ENCODE measurements around the gene PIGR. TPM values are rescaled to one million over a fixed set of nuclear protein-coding genes. Genes with fewer than 3 reads are reported as not detected.

PIGR gene
- total and polyA plus RNA-seq, 8 donors = 7.1 to 83.4 (median 33.5) TPM

- FAIRE-seq = no peak
- H3K27ac ChIP-seq = no peak overlapping the region
- no peak for TF ChIP-seq CTCF (IDR thresholded peaks at IDR 0.05)
- no peak overlapping the region for H3K4me3 ChIP-seq
- no peaks in the 10 kb centered on the region for H3K9me3 ChIP-seq
- H3K27me3 ChIP-seq = no peaks in the 10 kb centered on the region
- no peaks in the 10 kb centered on the region for H3K36me3 ChIP-seq
- WGBS, 2 donors = 62 to 75% methylated on average over 3 of the region's 3 CpGs
- no peaks in the 10 kb centered on the region for H3K4me1 ChIP-seq
- no peak for DNase-seq
- intact Hi-C loops (cut with DNase I) = no loop called here
- ATAC-seq = no peak
These were observed 66.0 kb downstream of the PIGR start for GRCh38 chr1:206880314-206880713.

Other genes with a start within 250 kb of the PIGR start
- gene IL19, start 175.7 kb downstream of the PIGR start, total RNA-seq = not detected
- gene IL19, start 175.7 kb downstream of the PIGR start, polyA plus RNA-seq = not detected
- under 1 TPM in 5 of 6 donors, not detected in 1; 0.12 to 0.81 (median 0.24) TPM for gene IL10, start 174.0 kb downstream of the PIGR start, total RNA-seq
- under 1 TPM; 0.05 to 0.53 TPM for gene IL10, start 174.0 kb downstream of the PIGR start, polyA plus RNA-seq
- not detected for gene IL20, start 80.8 kb downstream of the PIGR start, total RNA-seq
- not detected for gene IL20, start 80.8 kb downstream of the PIGR start, polyA plus RNA-seq
- gene IL24, start 49.0 kb downstream of the PIGR start, total RNA-seq = not detected
- not detected for gene IL24, start 49.0 kb downstream of the PIGR start, polyA plus RNA-seq
- 1 to 10 TPM in 3 of 6 donors, under 1 TPM in 3; 0.58 to 2.0 (median 0.97) TPM for gene FCMR, start 24.5 kb downstream of the PIGR start, total RNA-seq
- gene FCMR, start 24.5 kb downstream of the PIGR start, polyA plus RNA-seq = 1 to 10 TPM in 1 of 2 donors, under 1 TPM in 1; 0.65 to 1.2 TPM
- not detected for gene FCAMR, start 24.0 kb upstream of the PIGR start, total RNA-seq
- not detected for gene FCAMR, start 24.0 kb upstream of the PIGR start, polyA plus RNA-seq
- 10 to 100 TPM in 4 of 6 donors, 1 to 10 TPM in 2; 7.8 to 26.9 (median 10.1) TPM for gene C1orf116, start 86.3 kb upstream of the PIGR start, total RNA-seq
- gene C1orf116, start 86.3 kb upstream of the PIGR start, polyA plus RNA-seq = 10 to 100 TPM in 1 of 2 donors, 1 to 10 TPM in 1; 9.4 to 11.7 TPM
- gene YOD1, start 104.7 kb upstream of the PIGR start, total RNA-seq = 1 to 10 TPM; 1.8 to 4.0 (median 2.3) TPM
- 1 to 10 TPM; 1.1 to 2.4 TPM for gene YOD1, start 104.7 kb upstream of the PIGR start, polyA plus RNA-seq
- gene PFKFB2, start 106.8 kb upstream of the PIGR start, total RNA-seq = 10 to 100 TPM in 3 of 6 donors, 1 to 10 TPM in 3; 4.4 to 19.6 (median 9.9) TPM
- gene PFKFB2, start 106.8 kb upstream of the PIGR start, polyA plus RNA-seq = 10 to 100 TPM in 1 of 2 donors, 1 to 10 TPM in 1; 8.0 to 28.5 TPM
- 1 to 10 TPM; 1.6 to 6.3 (median 3.1) TPM for gene C4BPB, start 142.4 kb upstream of the PIGR start, total RNA-seq
- gene C4BPB, start 142.4 kb upstream of the PIGR start, polyA plus RNA-seq = 10 to 100 TPM in 1 of 2 donors, 1 to 10 TPM in 1; 7.0 to 34.1 TPM
- 10 to 100 TPM in 1 of 6 donors, 1 to 10 TPM in 5; 1.4 to 15.4 (median 7.7) TPM for gene C4BPA, start 157.8 kb upstream of the PIGR start, total RNA-seq
- gene C4BPA, start 157.8 kb upstream of the PIGR start, polyA plus RNA-seq = 10 to 100 TPM in 1 of 2 donors, 1 to 10 TPM in 1; 7.2 to 11.9 TPM